Urinary bladder (tissue), 4 donors: ENCODE data around the gene RNPS1. TPM values are rescaled to one million over a fixed set of nuclear protein-coding genes. Genes with fewer than 3 reads are reported as not detected.

ENCODE experiments used
- DNase-seq: peaks from one replicate; pipeline ENCODE4 v3.0.0-alpha.2; 2015; ENCODE audit errors: extremely low spot score
- H3K27ac ChIP-seq: one replicate; pipeline ENCODE4 v1.5.1; 2013; ENCODE audit warnings: low read depth, mild to moderate bottlenecking, moderate library complexity
- H3K36me3 ChIP-seq: one replicate; pipeline ENCODE4 v1.6.1; 2013; ENCODE audit warnings: mild to moderate bottlenecking, moderate library complexity; ENCODE audit not compliant: insufficient read depth
- H3K4me1 ChIP-seq: one replicate; pipeline ENCODE4 v1.6.1; 2013; ENCODE audit warnings: mild to moderate bottlenecking, moderate library complexity; ENCODE audit not compliant: insufficient read depth
- H3K4me3 ChIP-seq: one replicate; pipeline ENCODE4 v1.5.1; 2013; ENCODE audit warnings: low read depth, low read length
- WGBS: extraction: QIAGEN DNeasy Blood & Tissue Kit; methylation state at CpG from one replicate; pipeline ENCODE4 v1.1.7; 2013; 5-methylcytosine and 5-hydroxymethylcytosine counted together
- polyA plus RNA-seq: library from polyadenylated mRNA; stranded (reverse); fragments of 200-250 nt; gene quantifications from one replicate; pipeline ENCODE4 v1.2.3, GENCODE V29; 2013
- total RNA-seq: library from RNA; depleted of rRNA; stranded (reverse); fragments of >200 nt; gene quantifications from one replicate; pipeline ENCODE4 v1.2.3, GENCODE V29; 2014
- donor health status: healthy with polysubstance abuse.
- donor health status: healthy.

The RNPS1 gene, protein sequence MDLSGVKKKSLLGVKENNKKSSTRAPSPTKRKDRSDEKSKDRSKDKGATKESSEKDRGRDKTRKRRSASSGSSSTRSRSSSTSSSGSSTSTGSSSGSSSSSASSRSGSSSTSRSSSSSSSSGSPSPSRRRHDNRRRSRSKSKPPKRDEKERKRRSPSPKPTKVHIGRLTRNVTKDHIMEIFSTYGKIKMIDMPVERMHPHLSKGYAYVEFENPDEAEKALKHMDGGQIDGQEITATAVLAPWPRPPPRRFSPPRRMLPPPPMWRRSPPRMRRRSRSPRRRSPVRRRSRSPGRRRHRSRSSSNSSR
- 47.5 TPM for total RNA-seq
- polyA plus RNA-seq = 188 TPM

DNA sequence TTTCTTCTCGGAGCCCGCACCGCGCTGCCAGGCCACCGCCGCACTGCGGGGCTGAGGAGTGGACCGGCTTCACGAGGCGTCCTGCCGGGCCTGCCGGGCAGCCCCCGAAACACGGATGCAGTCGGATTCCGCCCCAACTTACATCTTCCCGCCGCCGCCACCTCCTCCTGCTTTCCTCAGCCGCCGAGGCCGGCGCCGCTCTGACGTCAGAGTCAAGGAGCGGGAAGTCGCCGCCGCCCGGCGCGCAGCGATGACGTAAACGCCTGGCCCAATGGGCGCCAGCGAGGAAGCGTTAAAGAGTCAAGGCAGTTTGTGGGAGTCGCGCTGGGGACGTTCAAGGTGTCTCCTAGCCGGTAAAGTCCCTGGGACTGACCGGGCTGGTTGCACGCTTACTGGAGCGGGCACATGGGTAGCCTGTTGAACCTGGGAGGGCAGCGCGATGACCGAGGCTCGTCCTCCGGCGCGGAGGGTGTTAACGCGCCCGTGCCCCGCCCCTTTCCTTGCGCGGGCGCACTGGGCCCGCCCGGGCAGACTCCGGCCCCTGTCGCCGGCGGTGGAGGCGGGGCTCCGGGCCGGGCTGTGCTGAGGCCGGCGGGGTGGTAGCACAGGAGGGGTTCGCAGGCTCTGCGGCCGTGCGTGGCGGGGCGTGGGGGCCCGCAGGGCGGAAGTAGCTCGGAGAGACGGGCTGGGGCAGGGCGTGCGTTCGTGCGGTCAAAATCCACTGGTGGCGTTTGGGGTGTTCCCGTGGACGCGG lies at the start of gene RNPS1:
TSS of gene RNPS1 (minus strand) at position 214 of the 754 bp plus-strand sequence. CDS start 3,483 bp downstream, outside the sequence.
- Histone ChIP-seq H3K4me1 (peaks cover 4% of the 10 kb centered on the region), H3K27ac (peak within 1 kb of the TSS; percentile 99), H3K4me3 (peak within 1 kb of the TSS; percentile 82), H3K36me3 (peaks cover 3% of the 10 kb centered on the region)
- DNase-seq = peak; percentile 89
- whole genome bisulfite sequencing = 1% methylated on average over 88 of the region's 88 CpGs

DNA sequence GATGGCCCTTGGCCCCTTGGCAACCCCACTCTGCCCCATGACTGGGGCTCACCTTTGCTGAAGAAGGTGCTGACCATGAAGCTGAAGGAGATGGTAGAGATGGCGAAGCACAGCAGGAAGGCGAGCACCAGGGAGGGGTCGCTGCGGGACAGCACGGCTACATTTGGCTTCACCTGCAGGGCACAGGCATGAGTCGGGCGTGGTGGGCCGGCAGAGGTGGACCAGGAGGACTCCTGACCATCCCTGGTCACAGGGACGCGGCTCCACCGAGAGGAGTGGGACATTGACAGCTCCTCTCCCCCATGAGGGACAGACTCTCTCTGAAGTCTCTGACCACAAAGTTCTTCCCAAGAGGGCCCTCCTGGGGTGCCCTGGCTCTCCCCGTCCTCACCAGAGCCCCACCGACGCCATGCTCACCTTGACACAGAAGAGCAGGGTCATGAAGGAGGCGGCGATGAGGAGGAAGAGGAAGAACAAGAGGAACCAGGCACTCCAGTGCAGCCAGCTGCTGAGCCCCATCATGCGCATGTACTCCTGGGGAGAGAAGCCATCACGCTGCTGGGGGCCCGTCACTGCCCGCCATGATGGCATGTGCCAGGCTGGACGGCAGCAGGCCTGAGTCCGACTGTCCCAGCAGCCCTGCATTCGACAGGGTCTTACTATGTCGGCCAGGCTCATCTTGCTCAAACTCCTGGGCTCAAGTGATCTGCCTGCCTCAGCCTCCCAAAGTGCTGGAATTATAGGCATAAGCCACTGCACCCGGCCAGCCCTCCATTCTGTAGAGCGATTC lies 49.5 kb upstream of the RNPS1 start:
- no peak overlapping the region for H3K4me3 ChIP-seq
- H3K27ac ChIP-seq = no peak overlapping the region
- no peak for DNase-seq
- no peaks in the 10 kb centered on the region for H3K4me1 ChIP-seq
- no peaks in the 10 kb centered on the region for H3K36me3 ChIP-seq
- 92% methylated on average over 26 of the region's 26 CpGs for WGBS

DNA sequence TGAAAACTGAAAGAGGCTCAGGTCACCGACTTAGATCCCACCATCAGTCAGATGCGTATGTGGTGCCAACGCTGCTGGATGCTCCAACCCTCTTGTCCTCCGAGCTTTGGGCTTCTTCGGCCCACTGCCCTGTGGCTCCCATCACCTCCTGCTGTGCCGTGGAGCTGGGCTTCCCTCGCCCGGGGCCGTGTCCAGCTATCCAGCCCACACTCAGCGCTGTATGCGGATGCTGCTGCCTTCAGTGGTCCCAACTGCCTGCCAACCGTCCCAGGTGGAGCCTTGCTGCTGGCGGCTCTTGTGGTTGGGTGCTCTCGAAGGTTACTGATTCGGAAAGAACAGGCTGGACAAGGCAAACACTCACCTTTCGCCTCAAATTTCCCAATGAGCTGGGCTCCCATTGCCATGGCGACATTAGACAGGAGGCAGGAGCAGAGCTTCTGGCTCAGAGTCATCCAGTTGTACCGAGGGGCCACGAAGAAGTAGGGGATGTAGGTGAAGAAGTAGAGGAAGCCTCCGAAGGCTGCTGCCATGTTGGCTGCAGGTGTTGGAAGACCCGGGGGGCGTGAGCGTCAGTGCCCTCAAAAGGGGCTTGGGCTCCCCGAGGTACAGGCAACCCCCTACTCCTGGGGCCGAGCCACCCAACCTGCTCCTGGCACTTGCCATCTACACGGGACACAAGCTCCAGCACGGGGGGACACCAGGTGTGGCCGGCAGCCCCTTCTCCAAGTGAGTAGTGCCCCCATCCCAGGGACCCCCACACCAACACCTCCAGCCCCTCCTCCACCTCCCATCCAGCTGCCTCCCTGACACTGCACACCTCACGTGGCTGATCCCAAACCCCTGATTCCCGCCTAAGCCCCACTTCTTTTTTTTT lies 40.4 kb upstream of the RNPS1 start:
- WGBS = 90% methylated on average over 30 of the region's 30 CpGs
- Histone ChIP-seq H3K4me1 (no peaks in the 10 kb centered on the region), H3K4me3 (no peak overlapping the region), H3K27ac (no peak overlapping the region), H3K36me3 (no peaks in the 10 kb centered on the region)
- DNase-seq = no peak

GRCh38 chr16:2299915-2300192 lies 31.9 kb upstream of the RNPS1 start:
- 55% methylated on average over 10 of the region's 10 CpGs for WGBS
- Histone ChIP-seq H3K4me3 (no peak overlapping the region), H3K4me1 (no peaks in the 10 kb centered on the region), H3K27ac (no peak overlapping the region), H3K36me3 (no peaks in the 10 kb centered on the region)
- no peak for DNase-seq

GRCh38 chr16:2299121-2299914 lies 31.4 kb upstream of the RNPS1 start:
- Histone ChIP-seq H3K4me3 (no peak overlapping the region), H3K36me3 (no peaks in the 10 kb centered on the region), H3K27ac (no peak overlapping the region), H3K4me1 (no peaks in the 10 kb centered on the region)
- 77% methylated on average over 31 of the region's 31 CpGs for WGBS
- DNase-seq = no peak

DNA sequence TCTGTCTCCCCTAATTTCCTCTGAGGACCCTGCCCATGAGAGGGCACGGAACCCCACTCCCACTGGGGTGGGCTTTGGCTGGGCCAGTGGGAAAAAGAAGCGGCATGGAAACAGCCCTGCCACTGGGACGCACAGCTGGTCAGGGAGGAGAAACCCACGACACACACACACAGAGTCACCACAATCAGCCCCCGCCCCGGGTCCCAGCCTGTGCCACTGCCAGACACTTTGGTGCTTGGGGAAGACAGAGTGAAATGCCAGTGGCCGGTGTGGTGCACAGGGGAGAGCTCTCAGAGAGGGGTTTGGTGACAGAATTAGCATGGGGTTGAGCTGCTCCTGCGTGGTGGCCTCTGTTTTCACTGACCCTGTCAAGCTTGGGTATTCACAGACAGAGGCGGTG lies 30.7 kb upstream of the RNPS1 start:
- Histone ChIP-seq H3K4me3 (no peak overlapping the region), H3K36me3 (no peaks in the 10 kb centered on the region), H3K27ac (no peak overlapping the region), H3K4me1 (no peaks in the 10 kb centered on the region)
- no peak for DNase-seq
- WGBS = 89% methylated on average over 9 of the region's 9 CpGs

DNA sequence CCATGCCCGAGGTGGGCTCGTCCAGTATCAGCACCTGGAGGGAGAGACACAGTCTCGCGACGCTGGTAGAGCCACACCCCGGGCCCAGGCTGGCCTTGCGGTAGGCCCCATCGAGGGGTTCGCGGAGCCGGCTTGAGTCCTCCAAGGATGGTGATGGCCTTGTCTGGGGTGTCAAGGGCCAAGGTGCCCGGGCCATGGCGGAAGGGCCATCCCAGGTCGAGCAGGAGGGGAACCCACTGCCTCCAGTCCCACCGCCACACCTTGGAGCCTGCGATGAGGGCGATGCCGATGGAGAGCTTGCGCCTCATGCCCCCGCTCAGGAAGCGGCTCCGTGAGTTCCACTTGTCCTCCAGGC lies 29.6 kb upstream of the RNPS1 start:
- DNase-seq = no peak
- WGBS = 96% methylated on average over 22 of the region's 22 CpGs
- Histone ChIP-seq H3K27ac (no peak overlapping the region), H3K4me3 (no peak overlapping the region), H3K4me1 (no peaks in the 10 kb centered on the region), H3K36me3 (no peaks in the 10 kb centered on the region)

- Histone ChIP-seq H3K4me3 (no peak overlapping the region), H3K36me3 (no peaks in the 10 kb centered on the region), H3K27ac (no peak overlapping the region), H3K4me1 (no peaks in the 10 kb centered on the region)
- WGBS = 78% methylated on average over 23 of the region's 23 CpGs
- DNase-seq = no peak
These were observed 29.0 kb upstream of the RNPS1 start for GRCh38 chr16:2296661-2297505.

GRCh38 chr16:2295056-2295798 lies 27.3 kb upstream of the RNPS1 start:
- Histone ChIP-seq H3K4me3 (no peak overlapping the region), H3K36me3 (no peaks in the 10 kb centered on the region), H3K4me1 (no peaks in the 10 kb centered on the region), H3K27ac (no peak overlapping the region)
- WGBS = 84% methylated on average over 21 of the region's 21 CpGs
- no peak for DNase-seq

GRCh38 chr16:2292221-2292620 lies 24.3 kb upstream of the RNPS1 start:
- H3K27ac ChIP-seq = no peak overlapping the region
- 91% methylated on average over 9 of the region's 9 CpGs for WGBS
- DNase-seq = no peak
- no peaks in the 10 kb centered on the region for H3K36me3 ChIP-seq
- H3K4me3 ChIP-seq = no peak overlapping the region
- no peaks in the 10 kb centered on the region for H3K4me1 ChIP-seq

DNA sequence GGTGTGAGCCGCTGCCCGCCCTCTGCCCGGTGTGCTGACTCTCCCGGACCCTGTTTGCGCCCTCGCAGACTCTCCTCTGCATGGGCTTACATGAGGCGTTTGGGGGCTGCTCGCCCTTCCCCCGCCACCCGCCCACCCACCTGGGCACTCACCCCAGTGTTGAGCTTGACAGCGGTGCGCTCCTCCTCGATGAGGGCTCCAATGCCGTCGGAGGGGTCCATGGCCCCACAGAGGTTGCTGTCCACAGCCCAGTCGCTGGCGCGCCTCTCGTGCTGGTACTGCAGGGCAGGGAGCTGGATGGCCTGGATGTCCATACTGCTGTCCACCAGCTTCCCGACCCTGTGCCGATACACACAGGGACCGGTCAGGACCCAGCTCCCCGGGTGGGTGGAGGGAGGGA lies 21.4 kb upstream of the RNPS1 start:
- DNase-seq = no peak
- 87% methylated on average over 23 of the region's 23 CpGs for WGBS
- H3K36me3 ChIP-seq = no peaks in the 10 kb centered on the region

More for the DNA sequence above, 21.4 kb upstream of the RNPS1 start:
- Histone ChIP-seq H3K4me1 (no peaks in the 10 kb centered on the region), H3K27ac (no peak overlapping the region), H3K4me3 (no peak overlapping the region)
